GM21576 (cell line): ENCODE measurements around the gene AATF.

Experiments
- ATAC-seq: cut with Tn5 transposase; IDR thresholded peaks from one replicate; pipeline ENCODE4 v1.9.1; 2021; ENCODE audit warnings: mild to moderate bottlenecking, moderate library complexity; ENCODE audit not compliant: unreplicated experiment

The AATF gene

DNA sequence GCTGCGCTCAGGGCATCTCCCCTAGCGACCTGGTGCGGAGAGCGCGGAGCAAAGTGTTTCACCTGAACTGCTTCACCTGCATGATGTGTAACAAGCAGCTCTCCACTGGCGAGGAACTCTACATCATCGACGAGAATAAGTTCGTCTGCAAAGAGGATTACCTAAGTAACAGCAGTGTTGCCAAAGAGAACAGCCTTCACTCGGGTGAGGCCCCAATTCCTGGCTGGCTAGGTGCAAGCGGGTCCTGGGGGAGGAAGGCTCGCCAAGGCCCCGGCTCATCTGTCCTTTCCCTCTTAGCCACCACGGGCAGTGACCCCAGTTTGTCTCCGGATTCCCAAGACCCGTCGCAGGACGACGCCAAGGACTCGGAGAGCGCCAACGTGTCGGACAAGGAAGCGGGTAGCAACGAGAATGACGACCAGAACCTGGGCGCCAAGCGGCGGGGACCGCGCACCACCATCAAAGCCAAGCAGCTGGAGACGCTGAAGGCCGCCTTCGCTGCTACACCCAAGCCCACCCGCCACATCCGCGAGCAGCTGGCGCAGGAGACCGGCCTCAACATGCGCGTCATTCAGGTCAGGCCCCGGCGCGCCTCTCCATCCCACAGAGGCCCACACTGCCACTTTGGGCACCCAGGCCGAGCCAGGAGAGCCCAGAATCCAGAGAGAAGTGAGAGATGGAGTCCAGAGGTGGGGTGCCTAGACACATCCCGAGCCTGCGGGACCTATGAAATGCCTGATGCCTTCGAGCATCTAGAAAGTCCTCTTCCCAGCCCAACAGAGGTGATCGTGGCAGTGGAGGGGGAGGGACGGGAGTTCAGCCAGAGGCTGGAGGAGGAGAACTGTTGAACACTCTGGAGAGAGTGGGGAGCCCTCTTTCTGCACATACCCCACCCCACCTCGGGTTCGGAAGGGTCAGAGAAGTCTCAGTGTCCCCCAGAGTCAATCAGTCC, 8.2 kb upstream of the AATF start:
- ATAC-seq = no peak

DNA sequence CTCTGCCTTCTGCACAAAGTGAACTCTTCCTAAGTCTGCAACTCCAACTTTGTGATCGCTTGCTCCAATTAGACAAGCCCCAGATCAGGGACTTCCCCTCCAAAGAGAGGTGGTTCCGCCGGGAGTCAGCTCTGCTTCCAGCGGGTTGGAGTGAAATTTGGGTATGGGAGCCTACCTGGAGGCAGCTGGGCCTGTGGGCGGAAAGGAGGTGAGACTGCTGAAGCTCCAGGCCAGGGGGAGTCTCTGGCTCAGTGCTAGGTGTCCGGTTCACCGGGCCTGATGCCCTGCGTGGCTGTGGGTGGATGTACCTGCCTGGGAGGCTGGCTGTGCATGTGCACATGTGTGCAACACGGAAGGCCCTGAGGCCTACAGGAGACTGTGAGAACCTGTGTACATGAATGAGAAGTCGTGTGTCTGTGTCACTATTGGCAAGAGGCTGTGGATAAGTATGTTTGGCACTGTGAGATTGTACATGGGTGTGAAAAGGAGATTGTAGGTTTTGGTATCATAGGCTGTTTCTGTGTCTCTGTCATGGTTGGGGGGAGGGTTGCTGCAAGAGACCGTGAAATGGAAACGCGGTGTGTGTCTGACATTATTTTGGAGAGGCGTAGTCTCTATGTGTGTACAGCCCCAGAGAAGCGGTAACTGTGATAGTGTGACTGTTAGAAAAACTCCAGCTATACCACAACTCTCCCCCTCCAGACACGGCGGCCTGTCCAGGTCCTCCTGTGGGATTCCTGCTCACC, 7.3 kb upstream of the AATF start:
- no peak for ATAC-seq

- ATAC-seq = no peak
These were observed 6.6 kb upstream of the AATF start for GRCh38 chr17:36942019-36942599.

DNA sequence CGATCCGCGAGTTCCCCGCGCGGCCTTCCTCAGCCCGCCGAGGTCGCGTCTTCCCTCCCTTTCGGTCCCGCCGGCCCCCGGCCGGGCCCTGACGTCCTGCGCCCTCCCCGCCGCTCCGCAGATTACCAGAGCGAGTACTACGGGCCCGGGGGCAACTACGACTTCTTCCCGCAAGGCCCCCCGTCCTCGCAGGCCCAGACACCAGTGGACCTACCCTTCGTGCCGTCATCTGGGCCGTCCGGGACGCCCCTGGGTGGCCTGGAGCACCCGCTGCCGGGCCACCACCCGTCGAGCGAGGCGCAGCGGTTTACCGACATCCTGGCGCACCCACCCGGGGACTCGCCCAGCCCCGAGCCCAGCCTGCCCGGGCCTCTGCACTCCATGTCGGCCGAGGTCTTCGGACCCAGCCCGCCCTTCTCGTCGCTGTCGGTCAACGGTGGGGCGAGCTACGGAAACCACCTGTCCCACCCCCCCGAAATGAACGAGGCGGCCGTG, 6.1 kb upstream of the AATF start:
- no peak for ATAC-seq

DNA sequence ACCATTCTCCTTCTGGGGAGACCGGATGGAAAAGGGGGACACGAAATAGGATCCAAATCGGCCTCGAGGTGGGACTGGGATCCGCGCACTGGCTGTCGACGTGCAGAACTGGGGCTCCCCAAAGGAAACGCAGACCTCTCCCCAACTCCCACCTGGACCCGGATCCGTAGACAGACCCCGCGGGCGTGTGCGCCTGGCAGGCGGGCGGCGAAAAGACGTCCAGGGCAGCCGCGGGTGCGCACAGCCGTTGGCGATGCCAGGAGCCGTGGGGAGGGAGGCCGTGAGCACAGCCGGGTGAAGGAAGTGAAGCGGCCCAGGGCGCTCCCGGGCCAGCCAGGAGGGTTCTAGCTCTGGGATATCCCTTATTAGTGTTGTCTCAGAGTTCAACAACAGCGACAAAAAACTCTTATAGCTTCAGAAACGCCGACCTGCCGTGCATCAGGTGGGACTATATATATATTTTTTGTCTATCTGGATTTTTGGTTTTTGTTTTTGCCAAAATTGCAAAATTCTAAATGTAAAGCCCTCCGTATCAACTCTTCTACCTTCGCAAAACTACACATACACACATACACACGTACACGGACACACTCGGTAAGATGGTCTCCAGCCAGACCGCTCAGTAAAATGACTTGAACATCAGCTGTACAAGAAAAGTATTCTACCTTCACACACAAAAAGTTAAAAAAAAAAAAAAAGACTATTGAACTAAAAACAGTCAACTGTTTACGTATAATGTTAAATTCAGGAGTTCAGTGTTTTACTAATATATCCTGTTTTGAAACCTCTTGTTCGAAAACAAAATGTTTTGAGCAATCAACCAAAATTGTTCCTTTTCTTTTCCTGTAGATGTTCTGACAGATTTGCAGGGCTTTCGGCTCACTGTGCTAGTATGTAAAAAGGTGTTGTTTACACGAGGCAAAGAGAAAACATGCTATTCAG, 5.2 kb upstream of the AATF start:
- no peak for ATAC-seq

GRCh38 chr17:36944553-36944952, 4.2 kb upstream of the AATF start:
- ATAC-seq = no peak

- no peak for ATAC-seq
These were observed 3.6 kb upstream of the AATF start for GRCh38 chr17:36945140-36945539.

- no peak for ATAC-seq
These were observed 2.6 kb upstream of the AATF start for GRCh38 chr17:36945959-36946725.

DNA sequence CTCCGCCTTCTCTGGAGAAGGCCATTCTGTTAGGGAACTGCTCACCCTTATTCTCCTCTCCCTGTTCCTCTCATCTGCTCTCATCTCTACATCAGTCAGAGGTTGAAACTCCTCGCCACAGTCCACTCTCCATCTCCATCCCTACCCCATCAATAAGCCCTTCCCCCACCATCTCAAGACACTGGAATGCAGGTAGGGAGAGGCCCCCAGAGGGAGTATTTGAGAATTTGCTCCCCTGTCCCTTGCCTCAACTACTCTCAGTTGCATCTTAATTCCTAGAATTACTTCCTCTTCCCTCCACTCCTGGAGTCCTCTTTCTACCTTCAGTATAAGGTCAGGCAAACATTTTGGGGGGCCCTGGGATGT, 2.0 kb upstream of the AATF start:
- ATAC-seq = no peak

DNA sequence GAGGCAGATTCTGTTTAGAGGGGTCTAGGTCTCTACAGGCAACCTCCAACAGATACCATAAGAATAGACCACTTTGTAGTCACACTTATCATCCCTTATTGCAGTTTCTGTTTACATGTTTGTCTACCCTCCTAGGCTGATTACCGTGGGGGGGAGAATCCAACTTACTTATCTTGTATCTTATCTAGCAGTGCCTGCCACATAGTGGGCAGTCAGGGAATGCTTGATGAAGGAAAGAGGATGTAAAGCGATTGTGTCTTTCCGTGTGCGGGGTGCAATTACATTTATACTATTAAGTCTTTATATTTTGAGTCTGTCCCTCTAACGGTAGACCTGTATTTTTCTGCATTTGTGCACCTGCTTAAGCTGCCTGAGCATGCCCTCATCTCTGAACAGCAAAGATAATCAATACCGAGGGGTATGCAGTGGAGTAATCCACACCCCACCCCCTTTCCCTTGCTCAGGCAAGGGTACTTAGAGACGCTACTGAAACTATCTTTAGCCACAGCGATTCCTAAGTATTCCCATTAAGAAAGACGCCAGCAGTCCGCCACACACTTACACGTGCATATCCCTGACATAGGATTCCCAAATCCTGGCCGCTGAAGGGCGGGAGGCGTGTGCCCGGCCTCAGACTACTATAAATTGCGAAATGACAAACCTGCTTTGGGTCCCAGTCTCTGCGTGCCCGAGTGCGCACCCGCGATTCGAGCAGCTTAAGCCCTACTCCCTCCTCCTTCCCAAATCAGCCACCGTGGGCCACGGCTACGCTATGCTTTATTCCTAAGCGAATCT, 635 bp upstream of the AATF start:
- no peak for ATAC-seq

- ATAC-seq = peak; percentile 19
These were observed 740 bp downstream of the AATF start for GRCh38 chr17:36949461-36949927.

GRCh38 chr17:36950027-36950426, 1.3 kb downstream of the AATF start:
- no peak for ATAC-seq

DNA sequence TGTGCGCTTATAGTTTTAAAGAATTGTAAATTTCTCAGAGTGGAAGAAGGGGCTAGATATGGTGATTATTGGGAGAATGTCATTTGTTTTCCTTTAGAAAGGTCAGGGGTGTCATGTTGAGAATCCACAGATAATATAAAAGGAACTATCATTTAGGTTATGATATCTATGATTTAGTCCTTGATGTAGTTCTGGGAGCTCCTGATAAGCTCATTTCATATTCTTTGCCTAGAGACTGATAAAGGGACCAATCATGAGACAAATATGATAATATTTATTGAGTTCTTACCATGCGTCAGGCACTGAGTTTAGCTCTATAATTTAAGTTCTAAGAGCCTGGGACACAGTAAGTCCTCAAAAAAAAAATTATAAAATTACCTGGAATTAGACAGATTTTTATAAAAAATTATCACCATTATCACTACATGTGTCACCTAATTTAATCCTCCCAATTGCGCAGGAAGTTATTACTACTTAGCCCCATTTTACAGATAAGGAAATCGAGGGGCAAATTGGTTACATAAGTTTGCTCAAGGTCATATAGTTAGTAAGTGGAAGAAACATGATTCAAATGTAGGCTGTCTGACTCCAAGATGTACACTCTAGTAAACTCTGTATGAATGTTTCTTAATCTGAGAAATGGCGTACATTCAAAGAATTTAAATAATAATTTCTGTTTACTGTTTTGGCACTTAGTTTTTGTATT, 2.5 kb downstream of the AATF start:
- ATAC-seq = no peak

DNA sequence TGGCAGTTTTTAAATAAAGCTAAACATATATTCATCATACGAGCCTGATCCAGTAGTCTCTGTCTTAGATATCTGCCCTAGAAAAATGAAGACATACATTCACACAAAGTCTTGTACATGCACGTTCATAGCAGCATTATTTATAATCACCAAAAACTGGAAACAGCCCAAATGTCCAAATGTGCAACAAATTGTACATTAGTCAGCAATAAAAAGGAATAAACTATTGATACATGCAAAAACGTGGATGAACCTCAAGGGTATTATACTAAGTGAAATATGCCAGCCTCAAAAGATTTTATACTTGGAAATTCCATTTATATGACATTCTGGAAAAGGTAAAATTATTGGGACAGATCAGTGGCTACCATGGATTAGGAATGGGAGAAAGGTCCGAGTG, 22.8 kb downstream of the AATF start:
- no peak for ATAC-seq

DNA sequence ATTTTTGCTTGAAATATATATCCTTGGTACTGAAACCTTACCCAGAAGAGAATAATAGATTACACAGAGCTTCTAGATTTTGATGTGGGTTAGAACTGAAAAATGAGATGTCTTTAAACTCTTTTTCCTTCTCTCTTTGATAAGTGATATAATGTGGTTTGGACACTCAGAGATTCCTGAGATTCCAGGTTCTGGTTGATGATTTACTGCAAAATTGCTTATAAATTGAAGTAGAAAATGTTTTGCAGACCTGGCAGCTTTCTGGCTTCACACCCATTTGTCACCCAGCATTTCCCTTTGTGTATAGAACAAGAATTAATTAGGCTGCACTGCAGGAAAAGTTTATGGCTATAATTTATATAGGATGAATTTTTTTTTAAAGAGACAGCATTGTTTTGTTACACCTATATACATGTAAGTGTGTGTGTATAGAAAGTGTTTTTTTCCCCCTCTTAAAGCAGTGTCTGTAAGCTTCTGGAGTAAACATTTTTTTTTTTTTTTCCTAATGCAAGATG, 23.5 kb downstream of the AATF start:
- no peak for ATAC-seq

- no peak for ATAC-seq
These were observed 24.2 kb downstream of the AATF start for GRCh38 chr17:36972905-36973304.

DNA sequence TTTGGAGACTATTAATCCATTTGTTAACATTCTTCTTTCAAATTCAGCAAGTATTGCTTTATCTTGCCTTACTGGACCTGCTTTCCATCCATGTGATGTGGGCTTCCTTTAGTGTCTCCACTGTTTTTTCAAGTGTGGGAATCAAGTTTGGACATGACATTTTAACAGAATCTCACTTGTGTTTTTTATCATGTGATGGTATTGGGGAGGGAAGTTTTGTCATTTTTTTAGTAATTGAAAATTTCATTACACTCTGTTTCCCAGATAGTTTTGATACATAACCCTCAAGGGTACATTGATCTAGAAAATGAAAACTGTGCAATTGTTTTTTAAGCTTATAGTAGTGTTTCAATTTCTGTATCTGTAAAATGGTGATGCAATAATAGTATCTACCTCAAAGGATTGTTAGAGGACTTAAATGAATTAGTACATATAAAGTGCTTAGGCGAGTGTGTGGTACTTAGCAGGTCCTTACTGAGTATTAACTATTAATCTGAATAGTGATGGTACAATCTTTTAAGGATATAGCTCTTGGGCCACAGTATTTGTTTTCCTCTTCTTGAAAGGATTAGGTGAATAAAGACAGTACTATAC, 27.3 kb downstream of the AATF start:
- no peak for ATAC-seq

- ATAC-seq = no peak
These were observed 28.3 kb downstream of the AATF start for GRCh38 chr17:36977066-36977465.
